ENCODE results near the gene TIMP2.
"Not testable (repeated sequence)": the region's sequence is repeated elsewhere in the genome, so short reads cannot be mapped to it uniquely, and the experiment has no call there.

TIMP2 gene

DNA sequence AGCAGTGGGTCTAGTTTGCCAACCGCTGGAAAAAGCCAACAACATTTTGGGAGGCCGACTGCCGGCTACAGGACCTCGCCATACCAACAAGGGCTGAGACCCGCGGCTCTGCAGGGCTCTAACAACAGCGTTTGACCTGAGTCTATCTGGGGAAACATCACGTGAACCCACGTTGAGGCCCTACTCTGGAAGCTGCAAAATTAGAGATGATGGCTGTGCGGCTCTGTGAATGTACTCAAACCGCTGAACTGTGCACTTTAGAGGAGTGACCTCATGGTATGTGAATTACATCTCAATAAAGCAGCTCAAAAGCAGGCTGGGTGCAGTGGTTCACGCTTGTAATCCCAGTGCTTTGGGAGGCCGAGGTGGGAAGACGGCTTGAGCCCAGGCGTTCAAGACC lies 12.1 kb downstream of the TIMP2 start:
- H3K4me3 ChIP-seq (ENCODE audit: low read length), result no peak overlapping the region
- TF ChIP-seq ZNF274 (IDR thresholded peaks at IDR 0.05; ENCODE audit: low read depth, low read length), result no peak

GRCh38 chr17:78912082-78912481 lies 13.1 kb downstream of the TIMP2 start:
- H3K4me3 ChIP-seq (ENCODE audit: low read length), result no peak overlapping the region
- no peak for TF ChIP-seq ZNF274 (IDR thresholded peaks at IDR 0.05; ENCODE audit: low read depth, low read length)

GRCh38 chr17:78911543-78911942 lies 13.6 kb downstream of the TIMP2 start:
- H3K4me3 ChIP-seq (ENCODE audit: low read length), result not testable (repeated sequence)

DNA sequence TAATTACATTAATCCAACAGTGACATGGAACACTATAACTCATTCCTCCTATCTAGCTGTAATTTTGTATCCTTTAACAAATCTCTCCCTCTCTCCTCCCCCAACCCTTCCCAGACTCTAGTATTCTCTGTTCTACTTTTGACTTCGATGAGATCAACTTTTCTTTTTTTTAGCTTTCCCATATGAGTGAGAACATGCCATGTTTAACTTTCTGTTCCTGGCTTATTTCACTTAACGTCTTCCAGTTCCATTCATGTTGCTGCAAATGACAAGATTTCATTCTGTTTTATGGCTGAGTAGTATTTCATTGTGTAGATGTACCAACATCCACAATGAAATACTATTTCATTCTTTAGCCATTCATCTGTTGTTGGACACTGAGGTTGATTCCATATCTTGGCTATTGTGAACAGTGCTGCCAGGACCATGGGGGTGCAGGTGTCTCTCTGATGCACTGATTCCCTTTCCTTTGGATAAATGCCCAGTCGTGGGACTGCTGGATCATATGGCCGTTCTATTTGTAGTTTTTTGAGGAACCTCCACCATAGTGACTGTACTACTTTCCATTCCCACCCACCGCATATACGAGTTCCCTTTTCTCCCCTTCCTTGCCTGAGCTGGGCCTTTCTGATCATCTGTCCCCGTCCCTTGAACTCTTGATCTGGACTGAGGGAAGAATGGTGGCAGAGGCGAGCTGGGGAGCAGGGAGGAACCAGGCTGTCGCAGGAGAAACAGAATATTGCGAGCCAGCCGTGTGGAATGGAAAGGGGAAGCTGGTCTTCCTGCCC lies 14.5 kb downstream of the TIMP2 start:
- no peak for TF ChIP-seq ZNF274 (IDR thresholded peaks at IDR 0.05; ENCODE audit: low read depth, low read length)
- H3K4me3 ChIP-seq (ENCODE audit: low read length), result no peak overlapping the region

GRCh38 chr17:78908426-78908825 lies 16.8 kb downstream of the TIMP2 start:
- TF ChIP-seq ZNF274 (IDR thresholded peaks at IDR 0.05; ENCODE audit: low read depth, low read length), result no peak
- no peak overlapping the region for H3K4me3 ChIP-seq (ENCODE audit: low read length)

DNA sequence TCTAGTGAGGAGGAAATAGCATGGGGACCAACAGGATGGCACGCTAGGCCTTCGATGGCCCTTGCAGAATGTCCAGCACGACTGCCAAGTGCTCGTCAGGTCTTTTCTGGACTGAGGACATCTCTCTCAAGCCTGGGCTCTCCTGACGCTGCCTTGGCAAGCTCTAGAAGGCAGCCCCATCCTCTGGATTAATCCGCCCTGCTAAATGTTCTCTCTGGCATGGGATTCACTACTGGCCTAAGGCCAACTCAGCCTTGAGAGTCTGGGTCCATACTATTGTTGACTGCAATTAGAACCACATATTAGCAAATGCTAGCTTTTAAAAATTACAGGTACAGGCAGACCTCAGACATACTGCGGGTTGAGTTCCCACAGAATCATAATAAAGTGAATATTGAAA lies 19.6 kb downstream of the TIMP2 start:
- TF ChIP-seq ZNF274 (IDR thresholded peaks at IDR 0.05; ENCODE audit: low read depth, low read length), result no peak
- no peak overlapping the region for H3K4me3 ChIP-seq (ENCODE audit: low read length)

DNA sequence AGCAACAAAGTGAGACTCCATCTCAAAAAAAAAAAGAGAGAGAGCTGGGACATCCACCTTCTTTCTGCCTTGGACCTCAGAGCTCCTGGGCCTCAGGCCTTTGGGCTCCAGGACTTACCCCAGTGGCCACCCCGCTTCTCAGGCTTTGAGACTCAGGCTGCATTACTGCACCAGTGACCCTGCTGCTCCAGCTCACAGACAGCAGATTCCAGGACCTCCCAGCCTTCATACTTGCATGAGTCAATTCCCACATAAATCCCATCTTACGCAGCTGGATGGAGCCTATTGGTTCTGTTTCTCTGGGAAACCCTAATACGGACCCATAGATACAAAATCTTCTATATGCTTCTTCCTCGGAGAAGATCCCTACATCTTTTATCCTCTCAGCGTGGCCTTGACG lies 20.1 kb downstream of the TIMP2 start:
- TF ChIP-seq ZNF274 (IDR thresholded peaks at IDR 0.05; ENCODE audit: low read depth, low read length), result no peak
- no peak overlapping the region for H3K4me3 ChIP-seq (ENCODE audit: low read length)

GRCh38 chr17:78904371-78904770 lies 20.8 kb downstream of the TIMP2 start:
- no peak for TF ChIP-seq ZNF274 (IDR thresholded peaks at IDR 0.05; ENCODE audit: low read depth, low read length)
- H3K4me3 ChIP-seq (ENCODE audit: low read length), result no peak overlapping the region

DNA sequence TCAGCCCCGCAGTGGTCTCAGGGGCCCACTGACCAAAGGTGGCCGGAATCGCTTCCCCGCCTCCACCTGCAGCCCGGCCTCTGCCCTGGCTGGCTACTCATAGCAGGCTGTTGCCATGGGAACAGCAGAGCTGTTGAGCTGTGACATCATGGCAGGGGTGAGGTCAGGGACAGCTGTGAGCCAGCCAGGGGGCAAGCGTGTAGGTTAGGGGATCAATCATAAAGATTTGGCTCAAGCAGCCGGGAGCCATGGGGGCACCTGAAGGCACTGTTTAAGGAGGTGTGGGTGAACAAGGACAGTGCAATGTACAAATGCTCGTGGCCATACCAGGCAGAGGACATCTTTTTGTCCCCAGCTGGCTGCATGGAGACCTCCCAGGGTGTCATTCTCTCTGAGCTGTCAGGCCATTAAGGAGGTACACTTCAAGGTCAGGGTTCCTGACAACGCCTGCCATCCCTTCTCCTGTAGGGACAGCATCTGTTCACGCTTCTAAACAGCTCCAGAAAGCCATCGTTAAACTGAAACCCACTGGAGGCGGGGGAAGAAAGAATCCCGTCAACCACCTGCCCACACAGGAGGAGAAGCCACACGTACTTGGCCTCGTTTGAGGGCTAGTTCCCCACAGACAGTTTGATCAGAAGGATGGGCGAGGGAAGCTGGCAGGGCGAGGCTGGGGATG lies 21.9 kb downstream of the TIMP2 start, which contains the start of gene CEP295NL:
Gene CEP295NL (minus strand): TSS at position 101 of the 679 bp plus-strand sequence. CDS start 1,373 bp downstream, outside the sequence.
- H3K4me3 ChIP-seq (ENCODE audit: low read length), result no peak within 1 kb of the TSS
- no peak for TF ChIP-seq ZNF274 (IDR thresholded peaks at IDR 0.05; ENCODE audit: low read depth, low read length)

GRCh38 chr17:78902231-78902630 lies 23.0 kb downstream of the TIMP2 start:
- H3K4me3 ChIP-seq (ENCODE audit: low read length), result not testable (repeated sequence)

DNA sequence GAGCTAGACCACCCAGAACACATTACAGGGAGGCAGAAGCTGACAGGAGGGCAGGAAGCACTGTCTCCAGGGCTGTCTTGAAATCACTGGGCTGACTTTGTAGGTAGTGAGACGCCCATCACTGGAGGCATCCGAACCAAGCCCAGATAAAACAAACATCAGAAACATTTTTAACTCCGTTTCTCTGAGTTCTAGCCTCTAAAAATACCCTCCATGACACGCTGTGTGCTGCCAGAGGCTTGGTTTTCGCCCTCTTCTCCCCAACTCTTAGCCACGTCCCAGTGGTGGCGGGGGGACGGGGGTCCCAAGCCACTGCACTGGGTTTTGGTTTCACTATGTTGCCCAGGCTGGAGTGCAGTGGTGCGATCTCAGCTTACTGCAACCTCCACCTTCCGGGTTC lies 23.4 kb downstream of the TIMP2 start:
- no peak for TF ChIP-seq ZNF274 (IDR thresholded peaks at IDR 0.05; ENCODE audit: low read depth, low read length)
- no peak overlapping the region for H3K4me3 ChIP-seq (ENCODE audit: low read length)

- no peak overlapping the region for H3K4me3 ChIP-seq (ENCODE audit: low read length)
- no peak for TF ChIP-seq ZNF274 (IDR thresholded peaks at IDR 0.05; ENCODE audit: low read depth, low read length)
Observed at GRCh38 chr17:78900816-78901215, 24.4 kb downstream of the TIMP2 start.

DNA sequence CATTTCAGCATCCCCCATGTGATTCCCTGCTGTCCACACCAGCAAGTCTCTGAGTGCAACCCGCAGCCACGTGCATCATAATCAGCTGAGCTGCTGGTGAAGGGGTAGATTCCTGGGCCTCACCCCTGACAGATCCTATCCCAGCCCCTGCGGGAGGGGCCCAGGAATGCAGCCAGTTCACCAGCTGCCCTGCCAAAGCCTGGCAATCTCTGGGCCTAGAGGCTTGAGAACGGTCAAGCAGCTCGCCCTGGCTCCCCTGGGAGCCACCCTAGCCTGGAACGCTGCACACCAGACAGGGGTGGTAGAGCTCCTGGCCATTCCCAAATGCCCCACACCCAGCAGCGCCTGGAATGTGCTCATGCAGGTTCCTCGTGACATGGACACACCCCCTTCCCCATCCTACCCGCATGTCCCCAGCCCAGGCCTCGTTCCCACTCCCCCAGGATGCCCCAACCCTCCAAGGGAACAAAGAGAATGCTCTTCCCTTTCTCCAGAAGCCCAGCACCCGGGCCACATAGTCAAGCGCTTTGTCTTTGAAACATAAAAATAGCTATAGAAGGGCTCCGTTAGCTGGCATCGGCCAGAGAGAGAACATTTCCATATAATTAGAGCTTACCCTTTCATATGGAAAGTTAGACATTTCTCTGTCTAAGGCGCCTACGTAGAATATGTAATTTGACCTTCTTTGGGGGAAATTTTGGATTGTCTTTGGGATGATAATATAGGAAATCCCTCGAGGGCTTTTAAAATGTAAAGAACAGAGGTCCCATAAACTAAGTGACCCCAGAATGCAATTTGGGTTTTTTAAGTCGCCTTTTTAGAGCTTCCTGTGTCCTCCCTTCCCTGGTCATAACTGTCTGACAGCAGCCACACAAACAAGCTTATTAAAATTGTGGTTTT lies 25.6 kb downstream of the TIMP2 start:
- H3K4me3 ChIP-seq (ENCODE audit: low read length), result no peak overlapping the region
- TF ChIP-seq ZNF274 (IDR thresholded peaks at IDR 0.05; ENCODE audit: low read depth, low read length), result no peak

DNA sequence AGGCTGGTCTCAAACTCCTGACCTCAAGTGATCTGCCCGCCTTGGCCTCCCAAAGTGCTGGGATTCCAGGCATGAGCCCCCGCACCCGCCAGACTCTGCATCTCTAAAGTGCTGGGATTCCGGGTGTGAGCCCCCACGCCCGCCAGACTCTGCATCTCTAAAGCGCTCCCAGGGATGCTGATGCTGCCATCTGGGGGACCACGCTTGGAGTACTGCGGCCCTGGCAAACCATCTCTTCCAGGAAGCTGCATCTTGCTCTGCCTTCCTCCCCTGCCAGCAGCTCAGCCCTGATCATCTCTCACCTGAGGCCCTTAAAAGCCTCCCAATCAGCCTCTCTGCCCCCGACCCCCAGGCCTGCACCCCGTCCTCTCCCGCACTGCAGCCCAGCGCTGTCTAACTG lies 26.2 kb downstream of the TIMP2 start:
- TF ChIP-seq ZNF274 (IDR thresholded peaks at IDR 0.05; ENCODE audit: low read depth, low read length), result no peak

More for the DNA sequence above, 26.2 kb downstream of the TIMP2 start:
- no peak overlapping the region for H3K4me3 ChIP-seq (ENCODE audit: low read length)

Data from GM08714 (cell line).